GM18498 (cell line): ENCODE results near the gene C19orf18.
"Not testable (repeated sequence)": the region's sequence is repeated elsewhere in the genome, so short reads cannot be mapped to it uniquely, and the experiment has no call there.

ENCODE experiments used
- ATAC-seq: cut with Tn5 transposase; IDR thresholded peaks from one replicate; pipeline ENCODE4 v1.9.1; 2021; ENCODE audit warnings: mild to moderate bottlenecking, moderate library complexity; ENCODE audit not compliant: unreplicated experiment

C19orf18 gene

DNA sequence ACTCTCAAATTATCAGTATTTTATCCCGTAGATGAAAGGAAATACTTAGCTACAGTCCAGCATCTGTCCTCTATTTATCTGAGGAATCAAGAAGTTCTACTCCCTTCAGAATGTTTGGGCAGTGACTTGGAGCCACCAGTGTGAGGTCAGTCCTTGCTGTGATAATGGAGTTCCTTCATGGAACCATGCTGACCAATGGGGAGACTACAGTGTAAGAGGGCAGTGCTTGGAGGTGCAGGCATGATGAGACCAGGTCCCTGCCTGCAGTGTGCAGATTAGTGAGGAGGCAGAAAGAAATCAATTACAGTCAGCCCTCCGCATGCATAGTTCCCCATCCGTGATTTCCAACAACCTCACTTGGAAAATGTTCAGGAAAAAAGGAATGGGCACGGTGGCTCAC lies at the start of gene C19orf18:
Gene C19orf18, minus strand, starts transcription at position 101 of the 400 bp plus-strand sequence. CDS start 102 bp downstream, outside the sequence.
- no peak for ATAC-seq

DNA sequence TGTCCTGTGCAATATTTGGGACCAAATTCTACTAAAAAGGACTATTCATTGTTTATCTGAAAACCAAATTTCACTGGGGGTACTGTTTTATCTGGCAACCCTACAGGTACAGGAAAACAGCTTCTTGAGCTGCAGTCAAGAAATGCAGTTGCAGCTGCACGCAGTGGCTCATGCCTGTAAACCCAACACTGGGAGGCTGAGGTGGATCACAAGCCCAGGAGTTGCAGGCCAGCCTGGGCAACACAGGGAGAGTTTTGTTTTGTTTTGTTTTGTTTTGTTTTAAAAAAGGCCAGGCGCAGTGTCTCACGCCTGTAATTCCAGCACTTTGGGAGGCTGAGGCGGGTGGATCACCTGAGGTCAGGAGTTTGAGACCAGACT lies 47.9 kb upstream of the C19orf18 start:
- ATAC-seq, result no peak

DNA sequence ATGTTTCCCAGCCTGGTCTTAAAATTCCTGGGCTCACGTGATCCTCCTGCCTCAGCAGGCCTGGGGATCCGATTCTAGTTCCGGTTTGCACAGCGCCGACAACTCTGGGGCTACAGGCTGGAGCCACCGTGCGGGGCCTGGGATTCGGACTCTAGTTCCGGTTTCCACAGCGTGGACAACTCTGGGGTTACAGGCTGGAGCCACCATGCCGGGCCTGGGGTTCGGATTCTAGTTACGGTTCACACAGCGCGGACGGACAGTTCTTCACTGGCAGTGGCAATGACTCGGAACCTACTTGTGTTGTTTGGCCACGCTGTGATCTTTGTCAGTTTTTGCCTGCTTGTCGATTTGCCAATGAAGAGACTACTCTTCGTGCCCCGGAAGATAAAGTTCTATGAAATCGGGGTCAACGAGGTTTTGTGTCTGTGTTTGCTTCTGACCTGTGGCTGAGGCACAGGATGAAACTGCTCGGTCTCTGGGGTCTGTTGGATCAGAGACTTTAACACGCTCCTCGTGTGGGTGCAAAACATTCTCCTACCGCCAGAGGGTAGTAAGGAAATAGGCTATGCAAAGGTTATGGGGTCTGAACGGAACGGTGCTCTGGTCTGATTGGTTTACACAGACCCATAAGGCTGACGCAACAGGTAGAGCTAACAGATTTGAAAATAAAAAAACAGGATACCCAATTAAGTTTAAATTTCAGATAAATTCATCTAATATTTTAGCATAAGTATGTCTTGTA lies 47.4 kb upstream of the C19orf18 start:
- ATAC-seq, result no peak

DNA sequence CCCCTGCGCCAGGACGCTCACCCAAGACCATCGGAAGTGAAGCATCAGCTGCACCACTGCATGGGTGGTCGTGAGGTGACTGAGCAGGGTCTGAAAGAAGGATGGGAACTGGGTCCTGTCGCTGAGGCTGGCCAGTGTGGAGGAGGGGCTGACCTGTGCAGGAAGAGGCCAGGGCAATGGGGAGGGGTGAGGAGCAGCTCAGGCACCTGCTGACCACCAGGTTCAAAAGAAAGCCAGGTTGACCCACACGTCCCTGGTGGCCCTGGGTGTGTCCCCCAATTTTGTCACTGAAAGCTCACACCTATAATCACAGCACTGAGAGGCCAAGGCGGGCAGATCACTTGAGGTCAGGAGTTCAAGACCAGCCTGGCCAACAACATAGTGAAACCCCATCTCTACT lies 45.8 kb upstream of the C19orf18 start:
- no peak for ATAC-seq

DNA sequence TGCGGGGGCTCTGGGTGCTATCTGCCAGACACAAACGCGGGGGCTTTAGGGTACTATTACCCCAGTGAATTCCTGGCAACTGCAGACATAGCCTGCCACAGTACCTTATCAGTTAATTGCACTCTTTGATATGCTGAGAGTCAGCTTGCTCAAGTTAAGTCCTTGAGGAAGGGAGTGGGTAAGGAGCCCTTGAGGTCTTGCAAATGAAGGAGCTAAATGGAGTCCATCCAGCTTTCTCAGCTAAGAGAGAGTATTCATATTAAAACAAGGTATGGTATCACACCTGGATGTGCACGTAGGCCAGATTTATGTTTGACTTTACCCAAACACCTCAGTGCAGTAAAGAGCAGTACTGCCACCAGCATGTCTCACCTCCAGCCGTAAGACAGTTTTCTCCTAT lies 39.8 kb upstream of the C19orf18 start:
- no peak for ATAC-seq

DNA sequence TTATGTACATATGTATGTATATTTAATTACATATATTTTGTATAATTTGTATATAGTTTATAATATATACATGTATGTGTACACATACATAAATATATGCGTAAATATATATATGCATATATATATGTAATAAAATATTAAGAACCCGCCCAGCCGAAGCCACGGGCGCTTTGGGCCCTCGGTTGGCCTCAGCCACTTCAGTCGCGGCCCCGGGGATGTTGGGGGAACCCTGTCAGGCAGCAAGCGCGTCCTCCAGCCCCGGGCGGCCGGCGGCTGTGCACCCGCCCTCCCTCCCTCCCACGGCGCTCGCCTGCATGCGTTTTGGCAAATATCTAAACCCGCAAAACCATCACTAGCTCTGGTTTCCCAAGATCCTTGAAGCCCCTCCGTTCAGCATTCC lies 36.2 kb upstream of the C19orf18 start:
- no peak for ATAC-seq

DNA sequence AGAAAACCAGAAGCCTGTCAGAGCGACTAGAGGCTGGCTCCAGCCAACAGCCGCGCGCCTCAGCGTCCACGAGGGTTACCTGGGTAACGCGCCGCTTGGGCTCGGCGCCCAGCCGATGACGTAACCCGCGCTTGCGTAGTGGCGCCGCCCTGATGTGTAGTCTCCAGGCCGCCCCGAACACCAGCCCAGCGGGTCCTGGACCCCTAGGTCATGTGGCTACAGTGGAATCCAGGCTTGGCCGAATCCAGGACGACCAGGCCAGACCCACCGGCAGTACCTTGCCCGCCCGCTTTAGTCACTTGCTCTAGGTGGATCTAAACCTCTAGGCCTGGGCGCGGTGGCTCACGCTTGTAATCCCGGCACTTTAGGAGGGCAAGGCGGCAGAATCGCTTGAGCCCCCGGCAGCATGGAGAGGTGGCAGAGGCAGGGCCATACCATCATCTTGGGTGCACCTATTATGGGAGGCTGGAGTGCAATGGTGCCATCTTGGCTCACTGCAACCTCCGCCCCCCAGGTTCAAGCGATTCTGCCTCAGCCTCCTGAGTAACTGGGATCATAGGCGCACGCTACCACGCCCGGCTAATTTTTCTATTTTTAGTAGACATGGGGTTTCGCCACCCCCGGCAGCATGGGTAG lies 35.5 kb upstream of the C19orf18 start:
- ATAC-seq, result no peak

DNA sequence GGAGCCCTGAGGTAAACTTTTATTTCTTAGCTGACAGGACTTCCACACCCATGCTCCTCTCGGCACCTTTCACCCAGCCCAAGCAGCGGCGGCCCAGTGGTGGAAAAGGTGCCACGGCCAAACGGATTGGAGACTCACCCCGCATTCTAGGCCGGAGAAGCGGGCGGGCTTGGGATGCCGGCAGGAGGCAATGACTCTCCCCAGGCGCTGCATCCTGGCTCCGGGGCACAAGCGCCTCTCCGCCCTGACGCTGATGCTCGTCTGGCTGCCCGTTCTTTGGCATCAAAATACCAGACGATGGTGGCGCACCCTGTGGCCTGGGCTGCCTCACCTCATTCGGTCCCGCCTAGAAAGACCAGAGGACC lies 34.9 kb upstream of the C19orf18 start:
- ATAC-seq, result no peak

DNA sequence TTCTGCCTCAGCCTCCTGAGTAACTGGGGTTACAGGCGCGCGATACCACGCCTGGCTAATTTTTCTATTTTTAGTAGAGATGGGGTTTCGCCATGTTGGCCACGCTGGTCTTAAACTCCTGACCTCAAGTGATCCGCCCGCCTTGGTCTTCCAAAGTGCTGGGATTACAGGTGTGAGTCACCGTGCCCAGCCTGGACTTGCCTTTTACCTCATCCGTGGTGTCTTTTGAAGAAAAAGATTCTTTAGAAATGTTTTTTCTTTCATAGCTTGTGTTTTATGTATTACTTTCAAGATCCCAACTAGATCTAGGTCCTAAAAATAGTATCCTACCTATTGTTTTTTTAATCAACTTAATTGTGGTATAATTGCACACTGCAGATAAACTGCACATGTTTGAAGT lies 34.5 kb upstream of the C19orf18 start:
- ATAC-seq, result not testable (repeated sequence)

DNA sequence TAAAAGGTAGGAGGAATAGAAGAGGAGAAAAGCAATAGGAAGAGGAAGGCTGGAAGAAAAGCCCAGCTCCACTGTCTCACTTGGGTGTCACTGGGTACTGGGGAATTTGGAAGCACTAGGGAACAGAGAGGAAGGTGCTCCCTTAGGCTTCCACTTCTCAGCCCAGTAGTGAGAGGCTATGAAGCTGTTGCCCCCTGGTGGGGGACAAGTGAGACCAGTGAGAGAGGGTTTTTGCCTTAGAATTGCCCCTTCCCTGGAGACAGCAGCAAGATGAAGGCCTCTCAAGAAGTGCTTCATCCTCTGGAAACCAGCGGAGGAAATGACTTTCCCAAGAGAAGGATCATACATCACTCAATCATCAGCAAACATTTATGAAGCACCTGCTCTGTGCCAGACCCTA lies 33.0 kb upstream of the C19orf18 start:
- no peak for ATAC-seq

DNA sequence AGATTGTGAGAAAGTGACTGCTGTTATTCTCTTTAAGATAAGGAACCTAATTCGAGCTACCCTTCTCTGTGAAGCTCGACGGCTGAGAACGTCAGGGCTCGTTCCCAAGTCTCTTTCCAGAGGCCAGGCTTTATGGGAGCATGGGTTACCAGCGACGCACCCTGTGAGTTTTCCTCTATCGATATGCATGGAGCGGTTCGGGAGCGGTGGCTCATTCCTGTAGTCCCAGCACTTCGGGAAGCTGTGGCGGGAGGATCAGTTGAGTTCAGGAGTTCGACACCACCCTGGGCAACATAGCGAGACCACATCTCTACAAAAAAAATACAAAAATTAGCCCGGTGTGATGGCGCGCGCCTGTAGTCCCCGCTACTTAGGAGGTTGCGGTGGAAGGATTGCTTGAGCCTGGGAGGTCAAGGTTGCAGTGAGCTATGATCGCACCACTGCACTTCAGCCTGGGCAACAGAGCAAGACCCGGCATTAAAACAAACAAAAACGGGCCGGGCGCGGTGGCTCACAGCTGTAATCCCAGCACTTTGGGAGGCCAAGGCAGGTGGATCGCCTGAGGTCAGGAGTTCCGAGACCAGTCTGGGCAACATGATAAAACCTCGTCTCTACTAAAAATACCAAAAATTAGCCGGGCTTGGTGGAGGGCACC lies 29.0 kb upstream of the C19orf18 start:
- ATAC-seq, result no peak

DNA sequence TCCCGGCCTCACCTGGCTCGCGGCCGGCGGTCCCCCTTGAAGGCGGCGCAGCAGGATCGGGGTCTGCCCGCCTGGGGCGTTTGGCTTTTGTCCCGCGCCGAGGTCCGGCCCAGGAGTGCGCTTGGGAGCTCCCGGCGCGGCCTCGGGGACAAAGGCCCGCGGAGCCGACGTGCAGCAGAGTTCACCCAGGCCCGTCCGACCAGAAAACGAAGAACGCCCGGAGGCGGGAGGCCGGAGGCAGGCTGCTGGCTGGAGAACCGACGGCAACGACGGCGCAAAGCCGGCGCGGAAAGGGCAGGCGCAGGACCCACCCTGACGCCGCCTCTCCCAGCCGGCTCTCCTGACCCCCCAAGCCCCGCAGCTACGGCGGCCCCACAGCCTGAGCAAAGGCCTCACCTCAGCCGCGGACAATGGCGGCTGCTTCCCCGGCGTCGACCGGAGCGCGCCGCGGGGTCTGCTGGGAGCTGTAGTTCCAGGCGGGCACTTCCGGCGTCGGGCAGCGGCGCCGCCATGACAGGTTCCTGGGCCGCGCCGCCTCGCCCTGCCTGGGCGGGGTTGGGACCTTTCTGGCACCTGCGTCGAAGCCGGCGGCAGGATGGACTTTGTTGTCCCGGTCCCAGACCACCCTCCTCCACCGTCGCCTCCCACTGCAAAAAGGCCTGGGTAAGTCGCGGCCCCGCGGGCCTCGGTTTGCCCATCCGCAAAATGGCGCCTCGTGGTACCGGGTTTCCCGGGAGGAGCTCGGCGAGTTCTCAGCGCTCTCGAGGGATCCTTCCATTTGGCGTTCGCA lies 28.2 kb upstream of the C19orf18 start, which contains the start of gene ZNF606:
Gene ZNF606, minus strand, starts transcription at position 437 of the 790 bp plus-strand sequence. CDS start 1,501 bp downstream, outside the sequence.
- peak; percentile 98 for ATAC-seq

DNA sequence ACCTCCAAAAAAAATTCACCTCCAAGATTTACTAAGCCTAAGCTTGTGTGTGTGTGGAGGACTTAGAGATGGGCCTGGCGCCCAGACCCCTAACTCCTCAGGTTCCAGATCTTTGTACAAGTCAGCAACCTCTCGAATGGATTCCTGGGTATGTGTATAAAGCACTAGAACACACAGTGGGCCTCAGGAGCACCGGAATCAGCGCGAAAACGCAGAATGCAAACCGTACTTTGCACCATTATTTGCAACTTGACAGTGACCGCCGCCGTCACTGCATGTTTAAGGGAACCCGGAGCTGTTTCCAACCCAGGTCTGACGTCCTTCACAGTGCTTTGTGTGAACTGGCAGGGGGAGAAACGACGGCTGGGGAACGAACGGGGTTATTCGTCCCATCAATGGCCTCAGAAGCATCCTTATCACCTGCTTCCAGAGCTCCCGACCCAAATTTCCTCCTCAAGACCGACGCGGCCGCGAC lies 27.6 kb upstream of the C19orf18 start:
- peak; percentile 16 for ATAC-seq

DNA sequence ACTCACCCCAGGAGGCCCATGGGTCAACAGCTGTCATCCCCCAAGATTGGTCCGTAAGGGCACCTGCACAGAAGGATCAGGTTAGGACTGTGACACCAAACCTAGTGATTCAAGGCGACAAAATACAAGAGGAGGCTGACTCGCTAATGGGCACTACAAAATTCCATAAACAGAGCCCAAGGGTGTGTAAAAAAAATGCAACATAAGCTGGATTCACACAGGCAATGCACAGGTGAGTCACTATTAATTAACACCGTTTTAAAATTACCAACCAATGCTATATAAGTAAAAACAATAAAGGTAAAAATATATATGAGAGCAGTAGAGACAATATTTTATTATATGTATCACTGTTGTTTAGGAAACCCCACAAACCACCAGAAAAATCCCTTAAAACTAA lies 26.3 kb upstream of the C19orf18 start:
- ATAC-seq, result no peak

DNA sequence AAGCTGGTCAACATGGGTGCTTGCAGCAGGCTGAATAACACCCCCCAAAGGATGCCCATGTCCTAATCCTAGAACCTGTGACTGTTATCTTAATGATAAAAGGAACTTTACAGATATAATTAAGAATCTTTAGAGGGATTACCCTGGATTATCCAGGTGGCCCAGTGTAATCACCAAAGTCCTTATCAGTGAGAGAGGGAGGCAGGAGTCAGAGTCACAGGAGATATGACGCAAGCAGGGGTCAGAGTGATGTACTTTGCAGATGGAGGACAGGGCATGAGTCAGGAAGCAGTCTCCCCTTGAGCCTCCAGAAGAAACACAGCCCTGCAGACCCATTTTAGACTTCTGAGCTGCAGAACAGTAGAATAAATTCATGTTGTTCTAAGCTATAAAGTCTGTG lies 18.5 kb upstream of the C19orf18 start:
- ATAC-seq, result no peak

DNA sequence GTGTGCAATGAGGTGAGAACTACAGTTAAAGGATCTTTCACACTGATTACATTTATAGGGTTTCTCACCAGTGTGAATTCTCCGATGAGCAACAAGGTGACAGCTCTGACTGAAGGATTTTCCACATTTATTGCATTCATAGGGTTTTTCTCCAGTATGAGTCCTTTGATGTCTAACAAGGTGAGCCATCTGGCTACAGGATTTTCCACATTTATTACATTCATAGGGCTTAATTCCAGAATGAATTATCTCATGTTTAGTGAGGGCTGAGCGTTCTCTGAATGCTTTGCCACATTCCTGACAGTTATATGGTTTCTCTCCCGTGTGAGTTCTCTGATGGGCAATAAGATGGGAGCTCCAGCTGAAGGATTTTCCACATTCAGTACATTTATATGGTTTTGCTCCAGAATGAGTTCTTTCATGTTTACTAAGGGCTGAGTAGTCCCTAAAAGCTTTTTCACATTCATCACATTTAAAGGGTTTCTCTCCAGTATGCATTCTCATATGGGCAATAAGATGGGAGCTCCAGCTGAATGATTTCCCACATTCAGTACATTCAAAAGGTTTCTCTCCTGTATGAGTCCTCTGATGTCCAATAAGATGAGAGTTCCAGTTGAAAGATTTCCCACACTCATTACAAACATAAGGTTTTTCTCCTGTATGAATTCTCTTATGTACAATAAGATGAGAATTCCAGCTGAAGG lies 4.4 kb upstream of the C19orf18 start:
- ATAC-seq, result no peak

DNA sequence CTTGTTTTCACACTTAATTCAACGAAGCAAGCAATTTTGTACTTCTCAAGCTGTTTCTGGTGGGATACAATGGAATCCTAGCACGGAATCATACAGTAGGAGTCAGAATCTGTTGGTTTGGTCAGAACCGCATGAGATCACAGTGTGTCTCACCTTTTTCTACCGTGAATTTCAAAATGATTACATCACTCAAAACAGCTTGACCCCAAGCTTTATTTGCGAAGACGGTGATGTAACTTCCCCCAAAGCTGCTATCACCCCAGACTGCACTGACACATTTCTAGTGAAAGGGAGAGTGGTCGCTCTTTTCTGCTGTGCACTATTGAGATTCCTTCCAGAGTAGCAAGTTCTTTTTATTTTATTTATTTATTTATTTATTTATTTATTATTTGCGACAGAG lies 9.6 kb downstream of the C19orf18 start:
- ATAC-seq, result no peak

DNA sequence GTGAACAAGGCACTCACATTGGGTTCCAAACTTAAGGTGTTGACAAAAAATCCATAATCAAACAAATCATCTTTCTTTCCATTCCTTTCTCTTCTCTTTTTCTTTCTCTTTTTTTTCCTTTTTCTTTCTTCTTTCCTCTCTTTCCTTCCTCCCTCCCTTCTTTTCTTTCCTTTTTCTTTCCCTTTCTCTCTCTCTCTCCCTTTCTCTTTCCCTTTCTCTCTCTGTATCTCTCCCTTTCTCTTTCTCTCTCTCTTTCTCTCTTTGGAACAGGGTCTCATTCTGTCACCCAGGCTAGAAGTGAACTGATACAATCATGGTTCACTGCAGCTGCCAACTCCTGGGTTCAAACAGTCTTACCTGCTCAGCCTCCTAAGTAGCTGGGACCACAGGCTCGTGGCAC lies 12.5 kb downstream of the C19orf18 start:
- no peak for ATAC-seq

DNA sequence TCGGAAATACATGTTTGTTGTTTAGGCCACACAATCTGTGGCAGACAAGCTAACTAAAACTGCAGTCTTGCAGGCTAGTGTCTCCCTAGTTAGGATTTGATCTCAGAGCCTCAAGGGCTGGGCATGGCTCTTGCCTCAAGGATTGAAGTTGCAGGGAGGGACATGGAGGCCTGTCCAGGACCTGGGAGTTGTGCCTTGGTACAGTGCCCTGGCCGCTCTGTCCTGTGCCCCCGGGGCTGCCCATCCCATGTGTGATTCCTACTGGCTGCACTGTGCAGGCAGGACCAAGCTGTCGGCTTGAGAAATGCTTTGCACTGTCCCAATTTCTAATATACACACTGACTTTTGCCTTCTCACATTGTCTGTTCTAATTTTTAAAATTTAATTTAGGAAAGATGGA lies 19.3 kb downstream of the C19orf18 start:
- no peak for ATAC-seq

DNA sequence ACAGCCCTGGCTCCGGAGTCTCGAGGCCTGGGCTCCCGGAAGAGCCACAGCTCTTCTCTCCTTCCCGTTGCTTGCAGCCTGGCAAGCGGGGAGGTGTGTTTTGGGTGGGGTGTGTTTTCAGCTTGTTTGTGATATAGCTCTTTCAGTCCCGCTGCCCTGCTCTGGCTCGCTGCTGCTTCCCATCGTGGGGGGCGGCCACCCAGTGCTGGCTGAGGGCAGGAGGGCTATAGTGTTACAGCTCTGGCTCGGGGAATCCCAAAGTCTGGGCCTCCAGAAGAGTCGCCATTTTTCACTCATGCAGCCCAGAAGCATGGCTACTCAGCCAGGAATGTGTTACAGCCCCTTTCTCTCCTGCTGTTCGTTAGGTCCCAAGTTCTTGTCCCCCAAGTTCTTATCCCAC lies 24.6 kb downstream of the C19orf18 start:
- no peak for ATAC-seq

DNA sequence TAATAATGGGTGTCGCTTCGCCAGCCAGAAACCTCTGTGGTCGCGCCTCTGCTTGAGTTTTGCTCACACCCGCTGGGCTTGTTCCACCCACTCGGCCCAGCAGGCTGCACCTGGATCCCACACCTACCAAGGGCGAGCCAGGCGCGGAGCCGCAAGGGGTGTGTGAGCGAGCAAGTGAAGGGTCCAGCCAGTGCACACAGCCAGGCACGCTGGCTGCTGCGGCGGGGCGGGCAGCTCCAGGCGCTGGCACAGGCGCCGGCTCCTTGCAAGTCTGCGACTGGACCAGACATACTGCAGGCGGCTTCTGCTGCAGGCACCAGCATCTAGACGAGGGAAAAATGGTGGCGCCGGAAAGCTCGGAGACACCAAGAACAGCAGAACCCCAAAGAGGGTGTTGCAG lies 25.0 kb downstream of the C19orf18 start:
- no peak for ATAC-seq
